ENCODE measurements around the gene KLHL26.

KLHL26 gene

GRCh38 chr19:18649371-18650020 lies 12.7 kb downstream of the KLHL26 start:
- no peak for DNase-seq

DNA sequence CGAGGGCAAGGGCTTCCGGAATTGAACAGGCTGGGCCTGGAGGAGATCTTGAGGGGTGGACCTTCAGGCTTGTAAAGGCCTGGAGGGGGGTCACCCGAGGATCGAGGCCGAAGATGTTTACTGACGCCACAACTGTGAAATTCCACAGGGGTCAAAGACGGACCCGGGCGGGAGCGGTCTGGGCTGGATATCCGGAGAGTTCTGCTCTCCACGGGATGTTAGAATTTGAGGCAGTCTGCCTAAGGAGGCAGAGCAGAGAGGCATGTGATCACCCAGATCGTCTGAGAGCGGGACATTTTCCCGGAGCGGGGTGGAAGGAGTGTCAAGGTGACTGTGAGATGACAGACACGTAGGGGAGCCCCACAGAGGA lies 13.2 kb downstream of the KLHL26 start:
- DNase-seq: no peak

GRCh38 chr19:18650468-18651041 lies 13.7 kb downstream of the KLHL26 start:
- no peak for DNase-seq

DNA sequence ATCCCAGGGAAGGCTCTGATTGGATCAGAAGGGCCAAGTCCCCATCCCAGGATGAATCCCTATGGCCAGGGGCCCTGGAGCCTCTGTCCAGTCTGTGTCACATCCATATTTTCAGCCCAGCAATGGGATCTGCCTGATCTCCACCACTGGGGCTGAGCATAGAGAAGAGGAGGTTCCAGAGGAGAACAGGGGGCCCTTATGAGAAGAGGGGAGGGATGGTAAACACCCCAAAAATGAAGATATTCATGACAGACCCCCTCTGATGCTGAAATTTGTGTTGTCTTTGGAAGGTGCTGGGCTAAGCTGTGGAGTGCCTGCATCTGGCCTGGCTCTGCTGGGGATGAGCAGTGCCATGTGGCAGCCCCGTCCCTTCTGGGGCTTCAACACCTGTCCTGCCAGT lies 14.5 kb downstream of the KLHL26 start:
- DNase-seq: no peak

DNA sequence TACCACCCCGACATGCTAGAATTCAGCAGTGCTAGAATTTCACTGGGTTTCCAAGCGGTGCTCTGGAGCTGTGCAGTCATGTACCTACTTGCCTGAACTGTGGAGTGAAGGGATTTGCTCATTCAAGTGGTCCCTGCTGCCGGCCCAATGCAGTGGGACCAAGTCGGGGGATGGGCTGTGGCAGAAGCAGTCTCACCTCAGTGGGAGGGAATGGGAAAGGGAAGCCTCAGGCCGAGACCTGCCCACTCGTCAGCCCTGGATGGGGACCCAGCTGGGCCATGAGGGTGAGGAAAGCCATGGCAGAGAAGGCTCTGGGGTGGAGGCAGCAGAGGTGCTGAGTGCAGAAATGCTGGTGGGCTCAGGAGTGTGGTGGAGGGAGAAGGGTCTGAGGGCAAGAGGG lies 14.9 kb downstream of the KLHL26 start:
- DNase-seq: no peak

DNA sequence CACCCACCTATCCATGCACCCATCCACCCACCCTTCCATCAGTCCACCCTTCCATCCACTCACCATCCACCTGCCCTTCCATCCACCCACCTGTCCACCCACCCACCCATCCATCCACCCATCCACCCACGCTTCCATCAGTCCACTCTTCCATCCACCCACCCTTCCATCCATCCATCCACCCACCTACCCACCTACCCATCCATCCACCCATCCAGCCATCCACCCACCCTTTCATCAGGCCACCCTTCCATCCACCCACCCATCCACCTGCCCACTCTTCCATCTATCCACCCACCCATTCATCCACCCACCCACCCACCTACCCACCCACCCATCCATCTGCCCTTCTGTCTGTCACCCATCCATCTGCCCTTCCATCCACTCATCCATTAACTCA lies 17.0 kb downstream of the KLHL26 start:
- DNase-seq: no peak

DNA sequence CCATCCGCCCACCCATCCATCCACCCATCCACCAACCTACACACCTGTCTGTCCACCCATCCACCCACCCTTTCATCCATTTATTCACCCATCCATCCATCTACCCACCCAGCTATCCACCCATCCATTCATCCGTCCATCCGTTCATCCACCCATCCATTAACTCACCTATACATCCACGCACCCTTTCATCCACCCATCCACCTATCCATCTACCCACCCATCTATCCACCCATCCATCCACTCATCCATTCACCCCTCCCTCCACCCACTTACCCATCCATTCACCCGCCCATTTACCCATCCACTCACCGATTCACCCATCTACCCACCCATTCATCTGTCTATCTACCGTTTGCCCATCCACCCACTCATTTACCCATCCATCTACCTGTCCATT lies 17.6 kb downstream of the KLHL26 start:
- no peak for DNase-seq

DNA sequence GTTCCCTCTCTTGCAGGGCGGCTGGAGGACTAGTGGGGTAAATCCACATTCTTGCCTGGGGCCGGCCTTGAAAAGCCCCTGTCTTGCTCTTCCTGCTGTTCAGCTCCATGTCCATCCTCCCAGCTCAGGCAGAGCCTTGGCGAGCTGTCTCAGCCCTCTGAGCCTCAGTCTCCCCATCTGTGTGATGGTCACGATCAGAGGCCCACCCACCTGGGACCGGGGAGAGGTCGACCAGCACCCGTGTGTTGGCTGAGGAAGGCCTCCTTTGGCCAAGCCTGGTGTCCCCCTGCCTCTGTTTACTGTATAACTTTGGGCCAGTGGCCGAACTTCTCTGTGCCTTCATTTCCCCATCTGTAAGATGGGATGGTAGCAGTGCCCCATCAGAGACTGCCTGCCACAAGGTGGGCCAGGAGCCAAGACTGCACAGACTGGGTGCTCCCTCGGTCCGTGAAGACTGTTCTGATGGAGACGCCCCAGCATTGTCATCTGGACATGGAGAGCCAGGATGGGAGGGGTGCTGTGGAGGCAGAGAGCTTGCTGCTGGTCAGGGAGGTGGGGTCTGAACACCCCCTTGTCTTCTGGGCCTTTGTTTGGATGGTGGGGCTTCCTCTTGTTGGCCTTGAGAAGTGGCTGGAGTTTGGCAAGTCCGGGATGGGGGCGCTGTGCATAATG lies 18.5 kb downstream of the KLHL26 start:
- no peak for DNase-seq

- no peak for DNase-seq
Measured at GRCh38 chr19:18656337-18657086, 19.7 kb downstream of the KLHL26 start.

DNA sequence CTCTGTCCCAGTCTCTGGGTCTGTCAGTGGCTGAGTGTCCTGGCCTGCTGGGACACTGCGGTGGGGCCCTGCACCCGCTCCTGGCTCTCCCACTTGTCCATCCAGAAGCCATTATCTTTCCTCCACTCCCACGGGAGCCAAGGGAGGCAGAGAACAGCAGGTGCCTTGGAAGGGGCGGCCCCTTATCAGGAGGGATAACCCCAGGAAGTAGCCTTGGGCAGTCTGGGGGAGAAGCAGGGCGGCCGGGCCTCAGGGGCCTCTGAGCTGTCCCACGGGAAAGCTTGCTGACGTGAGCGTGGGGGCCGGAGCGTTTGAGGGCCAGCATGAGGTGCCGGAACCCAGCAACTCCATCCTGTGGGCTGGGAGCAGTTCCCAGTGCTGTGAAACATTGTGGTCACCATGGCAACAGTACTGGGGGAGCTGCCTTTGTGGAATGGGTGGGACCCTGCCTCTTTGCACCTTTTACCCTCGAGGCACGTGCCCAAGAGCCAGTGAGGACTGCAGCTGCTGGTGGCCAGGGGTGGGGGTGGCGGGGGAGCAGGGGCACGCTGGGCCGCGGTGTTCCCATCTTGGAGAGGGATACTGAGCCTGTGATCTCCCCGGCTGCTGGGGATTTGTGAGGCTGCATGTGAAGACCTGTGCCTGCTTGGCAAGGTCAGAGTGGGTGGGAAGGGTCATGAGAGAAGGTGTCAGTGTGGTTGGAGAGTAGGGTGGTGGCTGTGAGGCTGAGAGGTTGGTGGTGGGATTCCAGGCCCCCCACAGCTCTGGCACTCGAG lies 20.9 kb downstream of the KLHL26 start:
- no peak for DNase-seq

DNA sequence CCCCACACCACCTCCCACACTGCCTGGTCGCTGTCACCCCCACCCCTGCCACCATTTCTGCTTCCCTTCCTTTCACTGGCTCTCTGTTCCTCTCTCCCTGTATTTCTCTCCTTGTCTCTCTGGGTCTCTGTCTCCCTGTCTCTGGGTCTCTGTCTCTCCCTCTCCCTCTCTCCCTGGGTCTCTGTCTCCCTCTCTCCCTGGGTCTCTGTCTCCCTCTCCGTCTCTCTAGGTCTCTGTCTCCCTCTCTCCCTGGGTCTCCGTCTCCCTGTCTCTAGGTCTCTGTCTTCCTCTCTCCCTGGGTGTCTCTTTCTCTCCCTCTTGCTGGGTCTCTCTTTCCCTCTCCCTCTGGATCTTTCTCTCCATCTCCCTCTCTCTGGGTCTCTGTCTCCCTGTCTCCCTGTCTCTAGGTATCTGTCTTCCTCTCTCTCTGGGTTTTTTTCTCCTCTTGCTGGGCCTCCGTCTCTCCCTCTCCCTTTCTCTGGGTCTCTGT lies 21.6 kb downstream of the KLHL26 start:
- no peak for DNase-seq

DNA sequence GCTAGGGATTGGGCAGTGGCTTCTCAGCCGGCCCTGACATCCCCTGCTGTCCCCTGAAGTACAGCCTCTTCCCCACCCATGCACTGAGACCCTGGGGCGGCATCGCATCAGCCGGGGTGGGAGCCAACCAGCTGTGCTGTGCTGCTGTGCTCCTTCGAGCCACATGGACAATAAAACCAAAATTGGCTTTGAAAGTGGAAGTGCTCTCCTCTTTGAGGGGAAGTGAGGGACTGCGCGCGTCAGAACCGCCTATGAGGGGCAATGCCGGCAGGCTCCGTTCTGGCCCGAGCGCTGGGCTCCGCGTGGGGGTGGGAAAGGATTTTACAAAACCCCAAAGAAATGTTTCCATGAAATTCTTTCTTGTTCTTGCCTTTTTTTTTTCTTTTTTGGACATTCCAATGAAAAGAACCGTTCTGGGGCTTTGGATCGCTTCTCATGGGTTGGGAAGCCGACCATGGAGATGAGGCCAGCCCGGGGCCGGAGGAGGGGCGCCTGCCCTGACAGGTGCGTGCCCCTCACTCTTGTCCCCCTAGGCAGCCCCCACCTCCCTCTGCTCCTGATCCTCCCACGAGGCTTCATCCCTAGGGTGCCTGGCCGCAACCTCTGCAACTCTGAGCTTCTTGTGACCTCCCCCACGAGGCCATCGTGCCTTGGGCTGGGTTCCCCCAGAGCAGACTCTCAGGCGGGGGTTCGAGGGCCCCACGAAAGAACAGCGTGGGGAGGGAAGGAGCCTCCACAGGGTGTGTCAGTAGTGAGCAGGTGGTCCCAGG lies 22.6 kb downstream of the KLHL26 start:
- DNase-seq: no peak

GRCh38 chr19:18660051-18660910 lies 23.5 kb downstream of the KLHL26 start:
- DNase-seq: no peak

- no peak for DNase-seq
Measured at GRCh38 chr19:18660939-18661670, 24.3 kb downstream of the KLHL26 start.

DNA sequence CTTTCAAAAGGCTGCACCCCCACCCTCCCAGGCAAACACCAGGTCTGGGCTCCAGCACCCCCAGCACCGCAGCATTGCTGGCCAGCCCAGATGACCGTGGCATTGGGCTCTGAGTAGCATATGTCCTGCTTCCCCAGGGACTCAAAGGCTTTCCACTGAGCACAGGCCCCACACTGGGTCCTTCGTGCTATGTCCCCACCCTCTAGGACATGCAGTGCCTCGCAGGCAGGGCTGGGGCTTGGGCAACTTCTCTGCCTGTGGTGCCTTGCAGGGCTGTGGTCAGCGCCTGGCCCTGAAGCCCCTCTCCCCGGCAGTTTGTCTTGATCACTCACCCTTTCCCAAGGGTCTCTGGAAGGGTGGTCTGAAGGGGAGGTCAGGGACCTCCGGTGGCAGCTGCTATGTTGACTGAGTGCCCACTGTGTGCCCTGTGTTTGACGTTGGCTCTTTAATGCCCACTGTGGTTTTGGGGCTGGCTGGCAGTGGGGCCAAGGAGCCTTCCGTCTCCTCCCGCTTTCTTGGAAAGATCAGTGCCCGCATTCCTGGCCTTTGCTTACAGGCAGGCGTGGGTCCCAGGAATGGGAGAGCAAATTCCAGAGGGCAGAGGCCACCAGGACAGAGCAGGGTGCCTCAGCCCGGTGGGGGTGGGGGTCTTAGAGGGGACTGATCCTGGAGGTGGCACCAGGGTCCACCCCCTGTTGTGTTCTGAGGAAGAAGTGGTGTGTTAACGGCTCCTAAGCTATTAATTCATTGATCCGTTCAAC lies 26.3 kb downstream of the KLHL26 start:
- DNase-seq: no peak

DNA sequence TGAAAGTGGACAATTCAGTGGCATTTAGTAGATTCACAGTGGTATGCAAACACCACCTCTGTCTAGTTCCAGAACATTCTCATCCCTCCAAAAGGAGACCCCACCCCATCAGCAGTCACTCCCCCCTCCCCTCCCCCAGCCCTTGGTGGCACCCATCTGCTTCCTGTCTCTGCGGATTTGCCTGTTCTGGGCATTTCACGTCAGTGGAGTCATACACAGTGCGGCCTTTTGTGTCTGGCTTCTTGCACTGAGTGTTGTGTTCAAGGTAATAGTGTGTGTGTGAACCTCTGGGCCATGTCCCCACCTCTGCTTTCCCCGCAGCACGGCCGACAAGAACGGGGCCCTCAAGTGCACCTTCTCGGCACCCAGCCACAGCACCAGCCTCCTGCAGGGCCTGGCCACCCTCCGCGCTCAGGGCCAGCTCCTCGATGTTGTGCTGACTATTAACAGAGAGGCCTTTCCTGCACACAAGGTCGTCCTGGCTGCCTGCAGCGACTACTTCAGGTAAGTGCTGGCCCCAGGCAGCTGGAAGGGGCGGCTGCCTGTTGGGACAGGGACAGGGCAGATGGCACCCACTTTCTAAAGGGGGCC lies 27.2 kb downstream of the KLHL26 start:
- DNase-seq: no peak

GRCh38 chr19:18665771-18666202 lies 29.0 kb downstream of the KLHL26 start:
- no peak for DNase-seq

GRCh38 chr19:18666317-18666716 lies 29.5 kb downstream of the KLHL26 start:
- DNase-seq: no peak

- DNase-seq: no peak
Measured at GRCh38 chr19:18666784-18667183, 30.0 kb downstream of the KLHL26 start.
